RWPE2 (cell line): ENCODE data around the gene SEL1L3.

Experiments used
- ATAC-seq: fragments of 200-7000 bp; cut with Tn5 transposase; 3 replicates; pipeline ENCODE4 v1.9.1; 2021; ENCODE audit warnings: low read depth
- DNase-seq: peaks from one replicate; pipeline ENCODE4 v3.0.0-alpha.2; 2020; ENCODE audit warnings: low spot score
- H3K27ac ChIP-seq: fragments of 450-650 bp; 2 replicates; pipeline ENCODE4 v1.5.1; 2017; ENCODE audit warnings: mild to moderate bottlenecking; ENCODE audit not compliant: poor library complexity, severe bottlenecking
- H3K27me3 ChIP-seq: fragments of 250-450 bp; sonication (Bioruptor Pico); 2 replicates; pipeline ENCODE4 v1.5.1; 2021; ENCODE audit warnings: mild to moderate bottlenecking, moderate library complexity; ENCODE audit not compliant: insufficient read depth, poor library complexity, severe bottlenecking
- H3K36me3 ChIP-seq: fragments of 250-450 bp; sonication (Bioruptor Pico); 2 replicates; pipeline ENCODE4 v1.5.1; 2020; ENCODE audit warnings: low read depth, mild to moderate bottlenecking, moderate library complexity
- H3K4me1 ChIP-seq: fragments of 250-450 bp; sonication (Bioruptor Pico); 2 replicates; pipeline ENCODE4 v1.5.1; 2021; ENCODE audit warnings: mild to moderate bottlenecking, moderate library complexity; ENCODE audit not compliant: insufficient read depth, poor library complexity, severe bottlenecking
- H3K4me3 ChIP-seq: fragments of 250-450 bp; sonication (Bioruptor Pico); 2 replicates; pipeline ENCODE4 v1.5.1; 2021; ENCODE audit warnings: mild to moderate bottlenecking, moderate library complexity; ENCODE audit not compliant: severe bottlenecking
- H3K9me3 ChIP-seq: fragments of 250-450 bp; sonication (Bioruptor Pico); 2 replicates; pipeline ENCODE4 v1.5.1; 2021; ENCODE audit warnings: mild to moderate bottlenecking, moderate library complexity; ENCODE audit not compliant: severe bottlenecking
- CTCF ChIP-seq: fragments of 450-650 bp; IDR thresholded peaks from one replicate; pipeline ENCODE4 v1.5.1; 2017; ENCODE audit warnings: mild to moderate bottlenecking, moderate library complexity; ENCODE audit not compliant: poor library complexity, severe bottlenecking

SEL1L3 gene

GRCh38 chr4:25728886-25729285, 133.9 kb downstream of the SEL1L3 start:
- Histone ChIP-seq H3K36me3 (no peaks in the 10 kb centered on the region), H3K9me3 (no peaks in the 10 kb centered on the region), H3K27me3 (no peaks in the 10 kb centered on the region), H3K27ac (no peak overlapping the region), H3K4me3 (no peak overlapping the region), H3K4me1 (no peaks in the 10 kb centered on the region)
- TF ChIP-seq CTCF, result no peak
- no peak for ATAC-seq
- no peak for DNase-seq

GRCh38 chr4:25727711-25728493, 134.9 kb downstream of the SEL1L3 start:
- Histone ChIP-seq H3K4me3 (no peak overlapping the region), H3K36me3 (no peaks in the 10 kb centered on the region), H3K9me3 (no peaks in the 10 kb centered on the region), H3K4me1 (no peaks in the 10 kb centered on the region), H3K27ac (no peak overlapping the region), H3K27me3 (no peaks in the 10 kb centered on the region)
- no peak for TF ChIP-seq CTCF
- DNase-seq (no peak), ATAC-seq (no peak)

- DNase-seq (no peak), ATAC-seq (no peak)
- Histone ChIP-seq H3K27ac (no peak overlapping the region), H3K4me1 (no peaks in the 10 kb centered on the region), H3K27me3 (no peaks in the 10 kb centered on the region), H3K36me3 (no peaks in the 10 kb centered on the region), H3K9me3 (no peaks in the 10 kb centered on the region), H3K4me3 (no peak overlapping the region)
- no peak for TF ChIP-seq CTCF
Measured at GRCh38 chr4:25725870-25726269, 136.9 kb downstream of the SEL1L3 start.

GRCh38 chr4:25723409-25723808, 139.4 kb downstream of the SEL1L3 start:
- Histone ChIP-seq H3K27ac (no peak overlapping the region), H3K4me1 (no peaks in the 10 kb centered on the region), H3K27me3 (no peaks in the 10 kb centered on the region), H3K9me3 (no peaks in the 10 kb centered on the region), H3K36me3 (no peaks in the 10 kb centered on the region), H3K4me3 (no peak overlapping the region)
- no peak for ATAC-seq
- TF ChIP-seq CTCF, result no peak
- DNase-seq, result no peak

- H3K9me3 ChIP-seq, result no peaks in the 10 kb centered on the region
- TF ChIP-seq CTCF, result no peak
Measured at GRCh38 chr4:25722964-25723363, 139.8 kb downstream of the SEL1L3 start.

More at GRCh38 chr4:25722964-25723363, 139.8 kb downstream of the SEL1L3 start:
- no peak for ATAC-seq
- H3K27me3 ChIP-seq, result no peaks in the 10 kb centered on the region
- H3K36me3 ChIP-seq, result no peaks in the 10 kb centered on the region
- no peak overlapping the region for H3K27ac ChIP-seq
- no peak for DNase-seq
- no peak overlapping the region for H3K4me3 ChIP-seq
- H3K4me1 ChIP-seq, result no peaks in the 10 kb centered on the region
